Measurements from ENCODE around the gene ZNF311. TPM values are rescaled to one million over a fixed set of nuclear protein-coding genes. Genes with fewer than 3 reads are reported as not detected.

ZNF311 gene
- total and polyA plus RNA-seq, 2 experiments from 2014 or later: 0.57 to 1.3 TPM

DNA sequence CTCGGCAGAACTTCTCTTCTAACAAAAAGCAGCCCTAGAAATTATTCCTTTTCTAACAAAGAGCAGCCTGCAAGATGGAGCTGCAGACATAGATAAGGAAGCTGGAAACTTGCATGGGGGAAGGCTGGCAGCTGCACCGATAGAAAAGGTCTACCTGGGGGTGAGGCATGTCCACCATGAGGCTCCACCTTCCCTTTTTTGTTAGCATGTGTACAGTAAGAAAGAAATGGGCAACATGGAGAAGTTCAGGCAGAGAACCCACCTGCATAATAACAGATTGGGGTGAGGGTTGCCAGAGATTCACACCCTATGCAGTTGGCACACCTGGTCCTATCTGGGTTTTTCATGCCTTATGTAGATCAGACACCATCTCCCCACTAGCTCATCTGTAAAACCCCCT is 25.4 kb downstream of the ZNF311 start:
- WGBS (ENCODE audit: low lambda C conversion rate, missing lambda C conversion rate): 47% methylated on average over 2 of the region's 2 CpGs
- no peak overlapping the region for H2AFZ ChIP-seq
- H4K20me1 ChIP-seq (ENCODE audit: insufficient read depth, poor library complexity, severe bottlenecking): no peaks in the 10 kb centered on the region
- H3K27me3 ChIP-seq: no peaks in the 10 kb centered on the region
- no peaks in the 10 kb centered on the region for H3K79me2 ChIP-seq
- no peak overlapping the region for H3K4me3 ChIP-seq
- TF ChIP-seq, protein P1, sequence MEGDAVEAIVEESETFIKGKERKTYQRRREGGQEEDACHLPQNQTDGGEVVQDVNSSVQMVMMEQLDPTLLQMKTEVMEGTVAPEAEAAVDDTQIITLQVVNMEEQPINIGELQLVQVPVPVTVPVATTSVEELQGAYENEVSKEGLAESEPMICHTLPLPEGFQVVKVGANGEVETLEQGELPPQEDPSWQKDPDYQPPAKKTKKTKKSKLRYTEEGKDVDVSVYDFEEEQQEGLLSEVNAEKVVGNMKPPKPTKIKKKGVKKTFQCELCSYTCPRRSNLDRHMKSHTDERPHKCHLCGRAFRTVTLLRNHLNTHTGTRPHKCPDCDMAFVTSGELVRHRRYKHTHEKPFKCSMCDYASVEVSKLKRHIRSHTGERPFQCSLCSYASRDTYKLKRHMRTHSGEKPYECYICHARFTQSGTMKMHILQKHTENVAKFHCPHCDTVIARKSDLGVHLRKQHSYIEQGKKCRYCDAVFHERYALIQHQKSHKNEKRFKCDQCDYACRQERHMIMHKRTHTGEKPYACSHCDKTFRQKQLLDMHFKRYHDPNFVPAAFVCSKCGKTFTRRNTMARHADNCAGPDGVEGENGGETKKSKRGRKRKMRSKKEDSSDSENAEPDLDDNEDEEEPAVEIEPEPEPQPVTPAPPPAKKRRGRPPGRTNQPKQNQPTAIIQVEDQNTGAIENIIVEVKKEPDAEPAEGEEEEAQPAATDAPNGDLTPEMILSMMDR (IDR thresholded peaks at IDR 0.05; ENCODE audit: poor library complexity): no peak
- TF ChIP-seq EZH2phosphoT487 (IDR thresholded peaks at IDR 0.05; ENCODE audit: low read depth, severe bottlenecking, unreplicated experiment) (no peak), EZH2 (IDR thresholded peaks at IDR 0.05; ENCODE audit: borderline replicate concordance) (no peak)
- no peak overlapping the region for H3K27ac ChIP-seq
- DNase-seq (ENCODE audit: low spot score): no peak
- no peaks in the 10 kb centered on the region for H3K36me3 ChIP-seq (replicated peaks; ENCODE audit: insufficient read depth, low read depth)
- no peaks in the 10 kb centered on the region for H3K9me2 ChIP-seq (replicated peaks; ENCODE audit: insufficient read depth)
- no peak overlapping the region for H3K4me2 ChIP-seq
- H3K4me1 ChIP-seq (ENCODE audit: insufficient read depth): peaks cover 8% of the 10 kb centered on the region
- H3K9me3 ChIP-seq (ENCODE audit: low read depth): no peaks in the 10 kb centered on the region

DNA sequence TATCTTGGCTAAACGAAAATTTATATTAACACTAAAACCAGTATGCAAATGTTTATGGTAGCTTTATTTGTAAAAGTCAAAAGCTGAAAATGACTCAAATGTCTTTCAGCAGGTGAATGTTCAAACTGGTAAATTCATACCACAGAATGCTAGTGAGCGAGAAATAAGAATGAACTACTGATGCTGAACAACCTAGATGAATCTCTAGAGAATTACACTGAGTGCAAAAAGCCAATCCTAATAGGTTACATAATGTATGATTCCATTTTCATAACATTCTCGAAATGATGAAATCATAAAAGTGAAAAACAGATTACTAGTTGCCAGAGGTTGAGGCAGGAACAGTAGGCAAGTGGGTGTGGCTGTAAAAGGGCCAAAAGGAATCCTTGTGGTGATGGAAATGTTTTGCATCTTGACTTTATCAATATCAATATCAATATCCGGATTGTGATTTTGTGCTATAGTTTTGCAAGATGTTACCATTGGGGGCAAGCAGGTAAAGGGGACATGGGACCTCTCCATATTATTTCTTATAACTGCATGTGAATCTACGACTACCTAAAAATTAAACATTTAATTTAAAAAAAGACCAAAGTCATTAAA is 26.1 kb downstream of the ZNF311 start:
- Histone ChIP-seq H3K27ac (no peak overlapping the region), H3K27me3 (no peaks in the 10 kb centered on the region), H4K20me1 (ENCODE audit: insufficient read depth, poor library complexity, severe bottlenecking) (no peaks in the 10 kb centered on the region), H3K4me2 (no peak overlapping the region), H3K4me1 (ENCODE audit: insufficient read depth) (peaks cover 8% of the 10 kb centered on the region), H3K9me2 (replicated peaks; ENCODE audit: insufficient read depth) (no peaks in the 10 kb centered on the region), H3K4me3 (no peak overlapping the region), H3K79me2 (no peaks in the 10 kb centered on the region), H3K9me3 (ENCODE audit: low read depth) (no peaks in the 10 kb centered on the region), H2AFZ (no peak overlapping the region), H3K36me3 (replicated peaks; ENCODE audit: insufficient read depth, low read depth) (no peaks in the 10 kb centered on the region)
- no peak for DNase-seq (ENCODE audit: low spot score)
- TF ChIP-seq, protein P1 (IDR thresholded peaks at IDR 0.05; ENCODE audit: poor library complexity): no peak
- TF ChIP-seq EZH2phosphoT487 (IDR thresholded peaks at IDR 0.05; ENCODE audit: low read depth, severe bottlenecking, unreplicated experiment) (no peak), EZH2 (IDR thresholded peaks at IDR 0.05; ENCODE audit: borderline replicate concordance) (no peak)
- WGBS (ENCODE audit: low lambda C conversion rate, missing lambda C conversion rate): 93% methylated on average over 5 of the region's 5 CpGs

DNA sequence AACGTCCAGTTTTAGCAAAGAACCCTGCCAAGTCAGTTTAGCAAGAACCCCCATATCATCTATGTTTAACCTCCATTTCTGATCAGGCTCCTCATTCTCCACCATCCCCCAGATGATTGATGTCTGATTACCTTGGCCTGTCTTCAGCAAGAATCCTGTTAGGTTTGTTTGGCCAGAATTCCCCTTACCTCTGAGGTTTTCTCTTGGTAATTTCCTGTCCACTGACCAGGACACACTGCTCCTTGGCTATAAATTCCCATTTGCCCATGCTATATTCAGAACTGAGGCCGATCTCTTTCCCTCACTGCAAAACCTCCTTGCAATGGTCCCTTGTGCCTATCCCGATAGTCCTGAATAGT is 27.0 kb downstream of the ZNF311 start:
- DNase-seq (ENCODE audit: low spot score): no peak
- Histone ChIP-seq H3K36me3 (replicated peaks; ENCODE audit: insufficient read depth, low read depth) (no peaks in the 10 kb centered on the region), H3K27ac (no peak overlapping the region), H3K4me1 (ENCODE audit: insufficient read depth) (peaks cover 8% of the 10 kb centered on the region), H2AFZ (peak overlapping the region; percentile 40), H3K4me3 (no peak overlapping the region), H3K9me3 (ENCODE audit: low read depth) (no peaks in the 10 kb centered on the region), H3K79me2 (no peaks in the 10 kb centered on the region), H4K20me1 (ENCODE audit: insufficient read depth, poor library complexity, severe bottlenecking) (no peaks in the 10 kb centered on the region), H3K4me2 (no peak overlapping the region), H3K9me2 (replicated peaks; ENCODE audit: insufficient read depth) (no peaks in the 10 kb centered on the region), H3K27me3 (no peaks in the 10 kb centered on the region)
- 84% methylated on average over 3 of the region's 3 CpGs for WGBS (ENCODE audit: low lambda C conversion rate, missing lambda C conversion rate)
- TF ChIP-seq EZH2 (IDR thresholded peaks at IDR 0.05; ENCODE audit: borderline replicate concordance) (no peak), EZH2phosphoT487 (IDR thresholded peaks at IDR 0.05; ENCODE audit: low read depth, severe bottlenecking, unreplicated experiment) (no peak)
- TF ChIP-seq, protein P1 (IDR thresholded peaks at IDR 0.05; ENCODE audit: poor library complexity): no peak

All from hepatocyte (in vitro differentiated cells).